LNCaP clone FGC (cell line): ENCODE data around the gene GGNBP2.
A peak's percentile ranks its signal among the peaks of the same experiment; 100 is the strongest.

ENCODE experiments used
- DNase-seq: peaks from one replicate; pipeline ENCODE4 v3.0.0-alpha.2; 2011; ENCODE audit warnings: low read depth
- H3K4me3 ChIP-seq: 2 replicates; pipeline ENCODE4 v1.5.1; 2011; ENCODE audit warnings: mild to moderate bottlenecking, low read depth, low read length, control low read depth
- TF ChIP-seq, protein P1 (sequence below): IDR thresholded peaks from 2 replicates; pipeline ENCODE4 v1.5.1; 2012; ENCODE audit warnings: mild to moderate bottlenecking; ENCODE audit not compliant: control insufficient read depth, insufficient read depth; ENCODE audit errors: extremely low read depth

Gene GGNBP2

DNA sequence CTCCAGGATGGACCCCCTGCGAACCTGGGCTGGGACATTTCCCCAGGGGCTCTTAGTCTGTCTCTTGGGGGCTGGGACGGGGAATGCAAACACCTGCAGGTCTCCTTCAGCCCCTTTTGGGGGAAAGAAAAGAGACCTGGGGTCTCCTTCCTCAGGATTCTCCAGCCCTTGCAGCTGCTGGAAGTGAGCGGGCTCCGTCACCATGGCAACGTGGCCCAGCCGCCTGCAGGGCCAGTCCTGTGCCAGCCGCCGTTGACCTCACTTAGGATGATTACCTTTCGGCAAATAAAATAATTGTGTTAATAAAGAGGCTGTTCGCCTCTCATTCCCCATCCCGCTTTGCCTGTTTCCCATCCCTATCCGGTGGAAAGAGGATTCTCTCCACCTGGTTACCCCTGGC, 82.4 kb downstream of the GGNBP2 start:
- no peak for DNase-seq
- no peak overlapping the region for H3K4me3 ChIP-seq
- TF ChIP-seq, protein P1, sequence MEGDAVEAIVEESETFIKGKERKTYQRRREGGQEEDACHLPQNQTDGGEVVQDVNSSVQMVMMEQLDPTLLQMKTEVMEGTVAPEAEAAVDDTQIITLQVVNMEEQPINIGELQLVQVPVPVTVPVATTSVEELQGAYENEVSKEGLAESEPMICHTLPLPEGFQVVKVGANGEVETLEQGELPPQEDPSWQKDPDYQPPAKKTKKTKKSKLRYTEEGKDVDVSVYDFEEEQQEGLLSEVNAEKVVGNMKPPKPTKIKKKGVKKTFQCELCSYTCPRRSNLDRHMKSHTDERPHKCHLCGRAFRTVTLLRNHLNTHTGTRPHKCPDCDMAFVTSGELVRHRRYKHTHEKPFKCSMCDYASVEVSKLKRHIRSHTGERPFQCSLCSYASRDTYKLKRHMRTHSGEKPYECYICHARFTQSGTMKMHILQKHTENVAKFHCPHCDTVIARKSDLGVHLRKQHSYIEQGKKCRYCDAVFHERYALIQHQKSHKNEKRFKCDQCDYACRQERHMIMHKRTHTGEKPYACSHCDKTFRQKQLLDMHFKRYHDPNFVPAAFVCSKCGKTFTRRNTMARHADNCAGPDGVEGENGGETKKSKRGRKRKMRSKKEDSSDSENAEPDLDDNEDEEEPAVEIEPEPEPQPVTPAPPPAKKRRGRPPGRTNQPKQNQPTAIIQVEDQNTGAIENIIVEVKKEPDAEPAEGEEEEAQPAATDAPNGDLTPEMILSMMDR, result no peak

GRCh38 chr17:36628576-36628975, 83.9 kb downstream of the GGNBP2 start:
- DNase-seq, result no peak
- TF ChIP-seq, protein P1, result no peak
- H3K4me3 ChIP-seq, result no peak overlapping the region

DNA sequence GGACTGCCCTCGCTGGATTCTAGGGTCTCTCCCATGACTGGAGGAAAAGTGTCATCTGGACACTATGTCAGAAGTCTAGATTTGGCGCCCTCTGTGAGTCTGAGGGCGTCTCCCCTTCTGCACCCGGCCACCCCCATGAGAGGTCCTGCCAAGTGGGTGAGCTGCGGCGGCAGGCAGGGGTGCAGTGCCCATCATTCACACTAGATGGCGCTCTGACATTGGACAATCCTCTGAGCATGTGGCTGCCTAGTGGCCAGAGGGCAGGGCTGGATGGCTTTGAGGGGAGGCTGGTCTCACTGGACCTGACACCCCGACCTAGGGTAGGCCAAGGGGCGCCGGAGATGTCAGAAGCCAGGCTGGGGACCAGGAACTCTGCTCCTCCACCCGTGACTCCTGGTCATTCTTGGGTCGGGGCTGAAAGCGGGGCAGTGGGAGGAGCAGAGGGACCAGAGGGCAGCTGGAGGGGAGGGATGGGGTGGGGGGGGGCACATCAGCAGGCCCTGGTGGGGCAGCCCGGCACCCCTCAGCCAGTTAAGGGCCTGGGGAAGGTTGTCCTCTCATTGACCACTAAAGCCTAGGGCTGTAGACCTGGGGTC, 84.6 kb downstream of the GGNBP2 start:
- no peak for DNase-seq
- no peak overlapping the region for H3K4me3 ChIP-seq
- TF ChIP-seq, protein P1, result peak; percentile 99

DNA sequence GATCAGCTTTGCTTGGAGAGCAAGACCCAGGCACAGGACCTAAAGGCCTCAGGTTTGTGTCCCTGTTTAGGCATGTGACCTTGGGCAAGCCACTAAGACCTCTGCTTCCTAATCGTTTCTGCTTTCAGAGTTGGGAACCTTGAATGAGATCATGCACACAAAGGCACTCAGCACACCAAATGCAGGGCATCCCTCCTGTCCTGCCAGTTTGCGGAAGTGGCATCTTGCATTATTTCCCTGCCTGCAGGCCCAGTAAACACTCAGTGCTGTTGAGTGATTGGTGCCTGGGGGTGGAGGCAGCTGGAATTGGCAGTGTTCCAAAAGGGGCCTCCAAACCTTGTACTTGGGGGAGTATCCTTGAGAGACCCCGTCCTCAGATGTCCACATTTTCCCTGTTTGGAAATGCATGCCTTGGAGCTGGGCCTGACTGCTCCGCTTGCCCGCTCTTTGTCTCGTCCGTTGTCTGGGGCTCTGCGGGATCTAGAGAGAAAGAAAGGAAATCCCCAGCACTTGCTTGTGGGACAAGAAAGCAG, 85.3 kb downstream of the GGNBP2 start:
- TF ChIP-seq, protein P1, result no peak

DNA sequence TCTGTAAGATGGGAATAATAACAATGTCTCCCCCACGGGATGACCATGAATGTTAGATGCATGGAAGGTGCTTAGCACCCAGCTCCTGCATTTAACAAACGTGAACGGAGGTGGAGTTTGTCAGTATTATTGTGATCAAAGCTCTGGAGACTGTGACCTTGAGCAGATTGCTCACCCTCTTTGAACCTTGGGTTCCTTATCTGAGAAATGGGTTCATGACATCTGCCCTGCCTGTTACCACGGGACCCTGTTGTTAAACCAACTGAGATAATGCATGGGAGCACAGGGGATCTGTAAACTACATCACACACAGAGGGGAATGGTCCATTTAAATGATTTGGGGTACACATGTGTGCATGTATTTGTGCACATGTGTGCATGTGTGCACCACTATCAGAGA, 86.3 kb downstream of the GGNBP2 start:
- TF ChIP-seq, protein P1, result no peak
- DNase-seq, result no peak
- no peak overlapping the region for H3K4me3 ChIP-seq

More for the DNA sequence above, 85.3 kb downstream of the GGNBP2 start:
- no peak overlapping the region for H3K4me3 ChIP-seq
- no peak for DNase-seq

DNA sequence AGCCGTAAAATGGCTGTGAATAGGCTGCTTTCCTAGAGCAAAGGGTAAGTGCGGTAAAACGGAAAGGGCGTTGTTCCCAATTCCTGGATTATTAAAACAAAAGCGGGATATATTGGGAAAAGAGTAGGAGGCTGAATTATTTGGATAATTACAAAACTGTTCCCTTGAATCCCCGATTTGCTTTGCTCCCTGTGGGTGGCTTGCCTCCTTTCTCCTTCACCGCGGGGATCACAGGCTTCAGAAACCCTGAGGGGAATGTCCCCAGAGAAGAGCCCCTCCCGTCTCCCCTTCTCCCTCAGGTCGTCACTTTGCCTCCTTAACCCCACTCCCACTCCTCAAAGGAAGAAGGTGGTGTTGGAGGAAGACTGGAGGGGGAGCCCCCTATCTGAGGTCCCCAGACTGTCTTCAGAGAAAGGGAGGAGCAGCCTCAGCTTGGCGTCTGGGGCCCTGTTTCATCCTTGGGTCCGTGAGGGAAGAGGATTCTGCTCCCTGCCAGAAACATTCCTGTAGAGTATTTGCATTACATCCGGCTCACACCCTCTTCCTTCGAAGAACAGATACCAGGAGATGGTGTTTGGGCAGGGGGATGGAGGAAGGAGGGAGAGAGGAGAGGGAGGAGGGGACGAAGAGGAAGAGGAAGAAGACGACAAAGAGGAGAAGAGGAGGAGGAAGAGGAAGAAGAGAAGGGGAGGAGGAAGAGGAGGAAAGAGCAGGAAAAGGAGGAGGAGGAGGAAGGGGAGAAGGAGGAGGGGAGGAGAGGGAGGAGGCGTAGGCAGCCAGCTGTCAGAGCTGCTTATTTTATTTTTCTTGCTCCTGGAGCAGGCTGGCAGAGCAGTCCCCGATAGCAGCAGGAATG, 88.4 kb downstream of the GGNBP2 start:
- TF ChIP-seq, protein P1, result no peak
- DNase-seq, result no peak
- H3K4me3 ChIP-seq, result no peak overlapping the region
